ENCODE measurements around the gene CAMK2G.

DNA sequence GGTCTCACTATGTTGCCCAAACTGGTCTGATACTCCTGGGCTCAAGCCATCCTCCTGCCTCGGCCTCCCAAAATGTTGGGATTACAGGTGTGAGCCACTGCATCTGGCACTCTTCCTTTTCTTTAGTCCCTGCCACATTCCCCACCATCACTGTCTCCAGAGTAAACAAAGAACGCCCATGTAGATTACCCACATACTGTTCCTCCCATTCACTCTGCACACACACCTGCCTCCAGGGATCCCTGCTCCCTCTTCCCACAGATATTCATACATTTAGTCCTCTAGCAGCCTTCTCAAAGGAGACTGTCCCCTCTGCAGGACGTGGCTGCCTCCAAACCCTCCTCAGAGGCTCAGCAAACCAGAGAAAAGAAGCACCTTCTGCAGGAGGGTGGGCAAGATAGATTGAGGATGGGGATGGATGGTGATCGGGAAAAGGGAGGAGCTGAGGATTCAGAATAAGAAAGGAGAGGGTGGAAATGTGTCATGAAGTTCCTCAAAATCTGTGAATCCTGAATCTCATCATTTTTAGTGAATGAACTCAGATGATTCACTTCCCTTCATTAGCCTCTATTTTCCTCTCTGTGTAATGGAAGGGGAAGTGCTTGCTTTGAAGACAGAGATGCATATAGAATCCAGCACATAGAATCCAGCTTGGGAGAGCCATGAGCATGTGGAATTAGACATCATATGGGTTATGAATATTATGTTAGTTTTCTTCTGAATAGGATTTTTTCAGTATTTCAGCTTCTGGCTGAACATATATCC lies 31.1 kb upstream of the CAMK2G start:
- TF ChIP-seq CTCF (IDR thresholded peaks at IDR 0.05) (no peak), POLR2AphosphoS5 (IDR thresholded peaks at IDR 0.05; ENCODE audit: insufficient read depth in 1 of 2, low read depth in 1 of 2) (no peak), POLR2A (IDR thresholded peaks at IDR 0.05) (no peak)

Data from vagina (tissue), 2 donors.